ENCODE data around the gene HOXD3. TPM values are rescaled to one million over a fixed set of nuclear protein-coding genes. Genes with fewer than 3 reads are reported as not detected.
A peak's percentile ranks its signal among the peaks of the same experiment; 100 is the strongest.

Gene HOXD3
- total and polyA plus RNA-seq, 4 donors = 1.5 to 13.4 (median 6.0) TPM

DNA sequence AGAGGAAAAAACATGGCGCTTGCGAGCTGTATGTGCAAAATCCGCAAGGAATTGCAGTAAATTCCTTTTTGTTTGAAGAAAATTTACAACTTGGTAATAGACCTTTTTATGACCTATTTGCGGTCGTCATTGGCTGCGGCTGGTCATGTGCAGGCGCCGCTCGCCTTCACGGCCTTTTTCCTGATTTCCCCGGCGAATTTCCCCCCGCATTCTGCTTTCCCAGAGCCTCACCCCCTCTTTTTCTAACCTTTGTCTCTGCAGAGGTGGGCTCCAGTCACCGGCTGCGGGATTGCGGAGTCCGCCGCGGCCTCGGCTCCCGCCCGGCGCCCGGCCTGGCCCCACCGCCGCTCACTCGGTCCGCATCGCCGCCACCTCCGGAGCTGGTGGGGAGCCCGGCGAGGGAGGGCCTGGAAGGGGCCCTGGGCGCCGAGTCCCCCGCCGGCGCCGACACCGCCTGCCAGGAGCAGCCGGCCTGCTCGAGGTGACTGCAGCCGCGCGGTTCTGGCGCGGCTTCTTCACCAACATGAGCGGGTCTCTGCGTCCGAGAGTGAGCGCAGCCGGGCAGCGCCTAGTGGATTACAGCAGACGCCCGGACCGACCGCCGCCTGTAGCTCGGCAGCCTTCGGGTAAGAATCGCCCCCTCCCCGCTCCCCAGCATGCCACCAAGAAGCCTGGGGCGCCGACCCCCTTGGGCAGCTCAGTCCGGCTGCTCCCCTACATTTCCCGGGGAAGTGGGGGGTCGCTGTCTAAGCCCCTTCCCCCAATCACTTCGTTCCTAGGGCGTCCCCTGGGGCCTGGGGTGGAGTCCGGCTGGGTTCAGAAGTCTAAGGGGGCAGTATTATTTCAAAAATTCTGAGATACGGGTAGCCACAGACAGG lies 20.5 kb upstream of the HOXD3 start:
- WGBS, 2 donors = 1 to 2% methylated on average over 69 to 71 of the region's 71 CpGs
- peak overlapping the region; percentile 73 to 94 for H3K27ac ChIP-seq (ENCODE audit: low read depth in 1 of 2, low read length in 2 of 2)
- H3K9me3 ChIP-seq (ENCODE audit: control insufficient read depth, low read length) = no peaks in the 10 kb centered on the region
- no peaks in the 10 kb centered on the region for H3K27me3 ChIP-seq (ENCODE audit: control insufficient read depth in 1 of 2, insufficient read depth in 2 of 2, low read length in 1 of 2)
- H3K4me1 ChIP-seq (ENCODE audit: control insufficient read depth in 1 of 2, insufficient read depth in 2 of 2, low read length in 2 of 2) = no peaks in the 10 kb centered on the region
- ATAC-seq (ENCODE audit: low FRiP score) (peak; percentile 50), DNase-seq (peak in 1 of 2 donors; percentile 82)
- intact Hi-C loops (cut with DNase I) = loop anchor here in 1 of 2 donors (5.0 kb wide), 1 partner anchor 416 kb away; no protein-coding TSS in a partner anchor
- peak overlapping the region; percentile 84 to 88 for H3K4me3 ChIP-seq (ENCODE audit: low read length in 2 of 2)
- H3K36me3 ChIP-seq (ENCODE audit: control insufficient read depth in 1 of 2, insufficient read depth in 2 of 2, low read length in 1 of 2) = no peaks in the 10 kb centered on the region

DNA sequence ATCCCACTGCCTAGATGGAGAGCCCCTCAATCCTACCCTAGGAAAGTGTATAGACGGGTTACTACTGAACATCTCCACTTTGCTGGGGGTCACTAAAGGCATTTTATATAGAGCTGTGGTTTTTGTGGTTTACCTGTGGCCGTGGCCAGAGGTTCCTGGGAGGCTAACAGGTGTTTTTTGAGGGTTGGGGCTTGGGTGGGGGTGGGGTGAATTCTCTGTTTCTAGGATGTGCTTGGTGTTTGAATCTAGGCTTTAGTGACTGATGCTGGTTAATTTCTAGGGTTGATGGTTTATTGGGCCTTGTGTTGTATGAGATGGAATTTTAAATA lies 19.9 kb upstream of the HOXD3 start:
- Histone ChIP-seq H3K4me3 (ENCODE audit: low read length in 2 of 2) (peak overlapping the region; percentile 84 to 88), H3K4me1 (ENCODE audit: control insufficient read depth in 1 of 2, insufficient read depth in 2 of 2, low read length in 2 of 2) (no peaks in the 10 kb centered on the region), H3K27me3 (ENCODE audit: control insufficient read depth in 1 of 2, insufficient read depth in 2 of 2, low read length in 1 of 2) (no peaks in the 10 kb centered on the region), H3K27ac (ENCODE audit: low read depth in 1 of 2, low read length in 2 of 2) (no peak overlapping the region), H3K36me3 (ENCODE audit: control insufficient read depth in 1 of 2, insufficient read depth in 2 of 2, low read length in 1 of 2) (no peaks in the 10 kb centered on the region), H3K9me3 (ENCODE audit: control insufficient read depth, low read length) (no peaks in the 10 kb centered on the region)
- no peak for DNase-seq
- intact Hi-C loops (cut with DNase I) = loop anchor here in 1 of 2 donors (5.0 kb wide), 1 partner anchor 415 kb away; no protein-coding TSS in a partner anchor
- WGBS, 2 donors = 45 to 48% methylated on average over 2 of the region's 2 CpGs
- no peak for ATAC-seq (ENCODE audit: low FRiP score)

DNA sequence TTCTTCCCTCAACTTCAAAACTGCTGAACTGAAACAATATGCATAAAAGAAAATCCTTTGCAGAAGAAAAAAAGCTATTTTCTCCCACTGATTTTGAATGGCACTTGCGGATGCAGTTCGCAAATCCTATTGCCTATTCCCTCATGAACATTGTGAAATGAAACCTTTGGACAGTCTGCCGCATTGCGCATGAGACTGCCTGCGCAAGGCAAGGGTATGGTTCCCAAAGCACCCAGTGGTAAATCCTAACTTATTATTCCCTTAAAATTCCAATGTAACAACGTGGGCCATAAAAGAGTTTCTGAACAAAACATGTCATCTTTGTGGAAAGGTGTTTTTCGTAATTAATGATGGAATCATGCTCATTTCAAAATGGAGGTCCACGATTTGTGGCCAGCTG lies 19.2 kb upstream of the HOXD3 start:
- no peak for DNase-seq
- H3K4me3 ChIP-seq (ENCODE audit: low read length in 2 of 2) = no peak overlapping the region
- H3K4me1 ChIP-seq (ENCODE audit: control insufficient read depth in 1 of 2, insufficient read depth in 2 of 2, low read length in 2 of 2) = no peaks in the 10 kb centered on the region
- no peak overlapping the region for H3K27ac ChIP-seq (ENCODE audit: low read depth in 1 of 2, low read length in 2 of 2)
- ATAC-seq (ENCODE audit: low FRiP score) = no peak
- H3K27me3 ChIP-seq (ENCODE audit: control insufficient read depth in 1 of 2, insufficient read depth in 2 of 2, low read length in 1 of 2) = no peaks in the 10 kb centered on the region
- H3K9me3 ChIP-seq (ENCODE audit: control insufficient read depth, low read length) = no peaks in the 10 kb centered on the region
- intact Hi-C loops (cut with DNase I) = loop anchor here in 1 of 2 donors (5.0 kb wide), 1 partner anchor 414 kb away; no protein-coding TSS in a partner anchor
- WGBS, 2 donors = 81 to 92% methylated on average over 8 of the region's 8 CpGs
- H3K36me3 ChIP-seq (ENCODE audit: control insufficient read depth in 1 of 2, insufficient read depth in 2 of 2, low read length in 1 of 2) = no peaks in the 10 kb centered on the region

DNA sequence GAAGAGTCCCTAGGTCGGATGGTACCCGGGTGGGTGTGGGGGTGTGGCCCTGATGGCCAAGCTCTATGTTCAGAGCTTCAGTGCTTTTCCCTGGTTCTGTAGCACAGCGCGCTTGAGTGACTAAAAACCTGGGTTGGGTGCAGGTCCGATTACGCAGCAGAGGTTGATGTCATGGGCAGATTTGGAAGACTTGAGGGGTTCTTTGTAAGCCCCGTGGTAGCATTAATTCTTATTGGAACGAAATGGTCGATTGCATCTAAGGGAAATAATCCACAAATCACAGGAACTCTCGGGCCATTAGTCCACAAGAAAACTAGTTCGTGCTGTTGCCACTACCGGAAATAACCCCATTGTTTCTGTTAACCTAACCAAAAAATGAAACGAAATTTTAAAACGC lies 18.6 kb upstream of the HOXD3 start:
- H3K36me3 ChIP-seq (ENCODE audit: control insufficient read depth in 1 of 2, insufficient read depth in 2 of 2, low read length in 1 of 2) = no peaks in the 10 kb centered on the region
- DNase-seq (peak in 1 of 2 donors; percentile 59), ATAC-seq (ENCODE audit: low FRiP score) (no peak)
- H3K27me3 ChIP-seq (ENCODE audit: control insufficient read depth in 1 of 2, insufficient read depth in 2 of 2, low read length in 1 of 2) = no peaks in the 10 kb centered on the region
- H3K9me3 ChIP-seq (ENCODE audit: control insufficient read depth, low read length) = no peaks in the 10 kb centered on the region
- no peaks in the 10 kb centered on the region for H3K4me1 ChIP-seq (ENCODE audit: control insufficient read depth in 1 of 2, insufficient read depth in 2 of 2, low read length in 2 of 2)
- intact Hi-C loops (cut with DNase I) = loop anchor here in 1 of 2 donors (5.0 kb wide), 1 partner anchor 414 kb away; no protein-coding TSS in a partner anchor
- 64 to 82% methylated on average over 14 of the region's 14 CpGs for WGBS, 2 donors
- H3K4me3 ChIP-seq (ENCODE audit: low read length in 2 of 2) = no peak overlapping the region
- no peak overlapping the region for H3K27ac ChIP-seq (ENCODE audit: low read depth in 1 of 2, low read length in 2 of 2)

DNA sequence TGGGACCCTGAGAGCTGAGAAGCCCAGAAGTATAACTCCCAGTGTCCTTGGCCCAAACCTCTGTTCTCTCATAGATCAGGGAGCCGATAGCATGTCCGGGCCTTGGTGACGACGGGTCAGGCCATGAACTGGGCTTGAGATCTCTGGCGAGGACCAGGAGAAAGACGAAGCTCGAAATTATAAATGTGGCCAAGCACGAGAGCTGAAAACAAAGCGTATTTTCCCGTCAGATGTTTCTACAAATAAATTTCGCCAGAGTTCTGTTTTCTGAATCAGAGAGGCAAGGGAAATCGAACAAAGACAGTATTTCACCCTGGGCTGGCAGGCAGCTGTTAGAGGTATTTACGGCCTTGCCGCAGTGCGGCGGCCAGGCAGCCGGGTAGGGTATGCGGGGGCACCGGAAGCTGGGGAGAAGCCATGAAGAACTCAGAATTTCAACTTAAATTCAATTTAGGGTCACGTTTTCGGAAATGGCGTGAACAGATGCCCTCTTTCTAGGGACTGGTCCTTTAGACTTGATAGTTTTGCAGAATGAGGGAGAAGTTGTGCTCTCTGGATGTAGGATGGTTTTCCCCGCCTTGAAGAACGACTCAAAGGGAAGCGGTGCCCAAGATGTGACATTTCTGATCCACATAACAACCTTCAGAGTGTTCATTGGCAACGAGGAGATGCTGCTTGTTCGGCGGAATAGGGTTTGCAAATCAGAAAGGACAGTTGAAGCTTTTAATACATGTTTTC lies 18.0 kb upstream of the HOXD3 start:
- intact Hi-C loops (cut with DNase I) = loop anchor here in 1 of 2 donors (5.0 kb wide), 1 partner anchor 413 kb away; no protein-coding TSS in a partner anchor
- no peak overlapping the region for H3K4me3 ChIP-seq (ENCODE audit: low read length in 2 of 2)
- H3K27ac ChIP-seq (ENCODE audit: low read depth in 1 of 2, low read length in 2 of 2) = peak overlapping the region in 1 of 2 donors; percentile 8

DNA sequence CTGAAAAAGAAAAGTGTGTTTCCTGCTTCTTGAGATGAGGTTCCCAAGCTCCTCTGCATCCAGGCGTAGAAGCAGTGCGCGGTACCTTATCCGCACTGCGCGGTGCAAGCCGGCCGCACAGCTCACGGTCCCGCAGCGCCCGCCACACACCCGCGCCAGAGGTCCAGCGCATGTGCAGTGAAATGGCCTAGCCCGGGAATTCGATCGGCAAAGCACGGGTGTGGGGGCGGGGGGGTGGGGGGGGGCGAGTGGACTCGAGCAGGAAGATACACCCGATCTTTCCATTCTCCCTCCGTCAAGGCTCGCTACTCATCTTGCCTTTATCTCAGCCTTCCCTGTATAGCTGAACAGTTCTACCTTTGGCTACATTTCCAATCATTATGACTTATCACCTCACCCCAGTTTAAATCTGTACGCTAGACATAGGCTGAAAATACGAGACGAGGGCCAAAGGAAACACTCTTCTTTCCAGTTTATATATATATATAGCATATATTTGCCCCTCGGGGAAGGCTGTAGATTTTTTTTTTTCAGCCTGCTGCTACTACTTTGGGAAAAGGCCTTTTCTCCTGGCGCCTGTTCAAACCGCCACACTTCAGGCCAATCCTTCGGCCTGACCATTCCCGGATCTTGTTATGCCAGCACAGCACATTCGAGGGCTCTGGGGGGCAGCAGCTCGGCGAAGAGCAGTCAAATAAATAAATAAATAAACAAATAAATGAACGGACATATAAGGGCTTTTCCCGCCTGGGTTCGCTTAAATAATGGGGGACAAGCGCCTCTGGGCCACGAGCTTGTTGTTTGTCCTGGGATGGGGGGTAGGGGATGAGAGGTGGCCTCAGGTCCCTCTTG lies 17.2 kb upstream of the HOXD3 start:
- H3K27me3 ChIP-seq (ENCODE audit: control insufficient read depth in 1 of 2, insufficient read depth in 2 of 2, low read length in 1 of 2) = no peaks in the 10 kb centered on the region
- WGBS, 2 donors = 26 to 39% methylated on average over 41 of the region's 41 CpGs
- H3K4me1 ChIP-seq (ENCODE audit: control insufficient read depth in 1 of 2, insufficient read depth in 2 of 2, low read length in 2 of 2) = no peaks in the 10 kb centered on the region
- peak in 1 of 2 donors; percentile 83 for DNase-seq
- H3K36me3 ChIP-seq (ENCODE audit: control insufficient read depth in 1 of 2, insufficient read depth in 2 of 2, low read length in 1 of 2) = no peaks in the 10 kb centered on the region
- peak; percentile 49 for ATAC-seq (ENCODE audit: low FRiP score)
- H3K4me3 ChIP-seq (ENCODE audit: low read length in 2 of 2) = peak overlapping the region in 1 of 2 donors; percentile 14
- intact Hi-C loops (cut with DNase I) = loop anchor here (1.0 to 10.0 kb wide), 7 partner anchors 125 to 497 kb away; partner anchors contain the start of gene MTX2 (in 1 of the 2)
- H3K27ac ChIP-seq (ENCODE audit: low read depth in 1 of 2, low read length in 2 of 2) = peak overlapping the region in 1 of 2 donors; percentile 8
- H3K9me3 ChIP-seq (ENCODE audit: control insufficient read depth, low read length) = no peaks in the 10 kb centered on the region

More for the DNA sequence above, 18.0 kb upstream of the HOXD3 start:
- DNase-seq = peak in 1 of 2 donors; percentile 82
- ATAC-seq (ENCODE audit: low FRiP score) = no peak
- no peaks in the 10 kb centered on the region for H3K27me3 ChIP-seq (ENCODE audit: control insufficient read depth in 1 of 2, insufficient read depth in 2 of 2, low read length in 1 of 2)
- no peaks in the 10 kb centered on the region for H3K4me1 ChIP-seq (ENCODE audit: control insufficient read depth in 1 of 2, insufficient read depth in 2 of 2, low read length in 2 of 2)
- 65 to 87% methylated on average over 28 of the region's 28 CpGs for WGBS, 2 donors
- no peaks in the 10 kb centered on the region for H3K9me3 ChIP-seq (ENCODE audit: control insufficient read depth, low read length)
- no peaks in the 10 kb centered on the region for H3K36me3 ChIP-seq (ENCODE audit: control insufficient read depth in 1 of 2, insufficient read depth in 2 of 2, low read length in 1 of 2)

DNA sequence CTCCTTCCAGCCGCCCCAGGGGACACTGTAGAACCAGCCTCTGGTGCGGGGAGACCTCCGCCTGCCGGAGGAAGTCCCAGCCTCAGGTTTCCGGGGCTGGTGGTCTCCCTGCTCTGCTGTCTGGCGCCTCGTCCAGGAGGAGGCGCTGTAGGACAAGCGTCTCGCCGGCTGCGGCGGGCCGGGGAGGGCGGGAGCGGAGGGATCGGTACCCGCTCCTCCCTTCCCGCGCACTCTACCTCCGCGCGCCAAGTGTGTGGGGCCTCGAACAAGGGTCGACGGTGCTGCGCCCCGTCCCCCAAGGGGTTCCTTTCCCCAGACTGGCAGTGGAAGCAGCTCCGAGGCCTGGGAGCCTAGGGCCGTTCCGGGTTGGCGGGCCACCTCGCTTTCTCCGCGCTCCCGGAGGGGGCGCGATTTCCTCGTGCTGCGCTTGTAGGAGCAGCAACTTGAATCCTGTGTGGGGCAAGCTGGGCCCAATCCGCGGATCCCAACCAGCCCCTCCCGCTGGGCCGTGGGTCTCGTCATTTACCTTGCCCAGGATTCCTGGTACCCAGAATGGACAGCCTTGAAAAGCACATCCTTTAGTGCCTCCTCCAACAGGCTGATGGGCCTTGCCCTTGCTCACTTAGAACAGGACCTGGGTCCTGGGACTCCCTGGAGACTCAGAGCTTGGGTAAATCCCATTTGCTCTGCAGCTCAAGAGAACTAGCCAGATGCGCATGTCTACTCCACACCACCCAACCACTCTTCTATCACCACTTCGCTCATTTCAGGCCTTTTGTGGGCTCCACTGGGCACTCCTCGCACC lies 16.4 kb upstream of the HOXD3 start:
- DNase-seq = peak; percentile 81 to 93
- Histone ChIP-seq H3K27me3 (ENCODE audit: control insufficient read depth in 1 of 2, insufficient read depth in 2 of 2, low read length in 1 of 2) (no peaks in the 10 kb centered on the region), H3K4me1 (ENCODE audit: control insufficient read depth in 1 of 2, insufficient read depth in 2 of 2, low read length in 2 of 2) (no peaks in the 10 kb centered on the region), H3K36me3 (ENCODE audit: control insufficient read depth in 1 of 2, insufficient read depth in 2 of 2, low read length in 1 of 2) (no peaks in the 10 kb centered on the region), H3K27ac (ENCODE audit: low read depth in 1 of 2, low read length in 2 of 2) (no peak overlapping the region), H3K9me3 (ENCODE audit: control insufficient read depth, low read length) (no peaks in the 10 kb centered on the region), H3K4me3 (ENCODE audit: low read length in 2 of 2) (peak overlapping the region; percentile 14 to 43)
- intact Hi-C loops (cut with DNase I) = loop anchor here (1.0 to 10.0 kb wide), 6 partner anchors 124 to 497 kb away; partner anchors contain the start of gene MTX2 (in 1 of the 2)
- ATAC-seq (ENCODE audit: low FRiP score) = peak; percentile 93
- WGBS, 2 donors = 8% methylated on average over 41 to 48 of the region's 48 CpGs
